ENCODE data around the gene FUT3. TPM values are rescaled to one million over a fixed set of nuclear protein-coding genes. Genes with fewer than 3 reads are reported as not detected.

Gene FUT3
- total RNA-seq, 1 experiment from 2014 or later = not detected

GRCh38 chr19:5838353-5839064, 12.7 kb downstream of the FUT3 start:
- no peak overlapping the region for H2AK5ac ChIP-seq (ENCODE audit: insufficient read length, low read length)
- H4K91ac ChIP-seq (ENCODE audit: insufficient read length, low read depth, low read length) = no peak overlapping the region
- H4K5ac ChIP-seq (ENCODE audit: insufficient read length, low read depth, low read length) = no peak overlapping the region
- H3K79me2 ChIP-seq (ENCODE audit: insufficient read depth, low read length) = no peaks in the 10 kb centered on the region
- no peak overlapping the region for H3K14ac ChIP-seq (ENCODE audit: insufficient read depth, low read length)
- Mint-ChIP-seq H3K27me3 (ENCODE audit: low read depth) (peaks cover 29% of the 10 kb centered on the region), H3K9me3 (no peaks in the 10 kb centered on the region; a peak in 1 of 5 replicates), H3K36me3 (ENCODE audit: insufficient read depth in 1 of 3, low read depth in 3 of 3) (no peaks in the 10 kb centered on the region), H3K4me3 (no peak overlapping the region), H3K4me1 (no peaks in the 10 kb centered on the region), H3K27ac (no peak overlapping the region)
- no peak overlapping the region for H3K18ac ChIP-seq (ENCODE audit: insufficient read length, low read depth, low read length)
- WGBS (ENCODE audit: extremely low coverage, insufficient read length, low lambda C conversion rate) = no CpG with 5 or more reads among the region's 20 CpGs
- no peak for DNase-seq
- no peak overlapping the region for H3K27ac ChIP-seq (ENCODE audit: insufficient read length, low read depth, low read length)
- H2BK20ac ChIP-seq (ENCODE audit: low read depth, low read length, poor library complexity, severe bottlenecking) = no peak overlapping the region
- no peaks in the 10 kb centered on the region for H3K27me3 ChIP-seq (ENCODE audit: insufficient read depth, low read length)
- no peaks in the 10 kb centered on the region for H4K20me1 ChIP-seq (ENCODE audit: control insufficient read depth, insufficient read depth, insufficient read length)
- H3K9ac ChIP-seq (ENCODE audit: extremely low read depth, insufficient read length, low read length) = no peak overlapping the region
- H2BK12ac ChIP-seq (ENCODE audit: insufficient read length, low read depth, low read length) = no peak overlapping the region
- no peak overlapping the region for H2BK15ac ChIP-seq (ENCODE audit: low read depth, low read length)
- H3K23me2 ChIP-seq (ENCODE audit: insufficient read length, low read depth, low read length, poor library complexity, severe bottlenecking) = no peaks in the 10 kb centered on the region
- TF ChIP-seq CTCF (conservative IDR thresholded peaks at IDR 0.05) = no peak
- no peak overlapping the region for H3K56ac ChIP-seq (ENCODE audit: insufficient read length, low read depth, low read length)
- no peak overlapping the region for H3K23ac ChIP-seq (ENCODE audit: insufficient read length, low read depth, low read length)
- no peak overlapping the region for H2AFZ ChIP-seq (ENCODE audit: low read length)
- no peaks in the 10 kb centered on the region for H3K4me1 ChIP-seq (ENCODE audit: insufficient read depth, low read length)
- no peak overlapping the region for H2BK120ac ChIP-seq (ENCODE audit: low read depth, low read length, poor library complexity, severe bottlenecking)
- H3T11ph ChIP-seq (ENCODE audit: low read length) = no peak overlapping the region
- H4K8ac ChIP-seq (replicated peaks; ENCODE audit: insufficient read length, low read depth, low read length) = no peak overlapping the region
- H3K4ac ChIP-seq (ENCODE audit: low read depth, low read length) = no peak overlapping the region
- no peak overlapping the region for H3K4me2 ChIP-seq (ENCODE audit: insufficient read depth, insufficient read length, low read length)
- no peak overlapping the region for H2BK5ac ChIP-seq (ENCODE audit: insufficient read length, low read length)
- H3K9me3 ChIP-seq (ENCODE audit: control insufficient read depth, low read depth, low read length) = no peaks in the 10 kb centered on the region
- H3K79me1 ChIP-seq (ENCODE audit: insufficient read depth, low read depth, low read length, poor library complexity, severe bottlenecking) = no peaks in the 10 kb centered on the region

All from H9 (cell line).